Lung (tissue), 12 donors: Measurements from ENCODE around the gene OPCML. TPM values are rescaled to one million over a fixed set of nuclear protein-coding genes. Genes with fewer than 3 reads are reported as not detected.

Experiments
- ATAC-seq: fragments of 200-7000 bp; cut with Tn5 transposase; one replicate; pipeline ENCODE4 v1.9.1; 2020; ENCODE audit warnings: moderate number of reproducible peaks; ENCODE audit not compliant: insufficient read depth, low FRiP score
- DNase-seq, 3 donors: peaks; one replicate each; pipeline ENCODE4 v3.0.0-alpha.2; 2013 to 2017
- H3K27ac ChIP-seq, 2 donors: one replicate each; pipeline ENCODE4 v1.5.1; 2013; ENCODE audit warnings: mild to moderate bottlenecking in 2 of 2, moderate library complexity in 2 of 2, control low read depth in 1 of 2, inconsistent platforms in 1 of 2, low read depth in 1 of 2, low read length in 1 of 2
- H3K27me3 ChIP-seq, 3 donors: one replicate each; pipeline ENCODE4 v1.5.1; 2013; ENCODE audit warnings: low read length in 2 of 3; ENCODE audit not compliant: control insufficient read depth in 3 of 3, insufficient read depth in 3 of 3
- H3K36me3 ChIP-seq, 4 donors: one replicate each; pipeline ENCODE4 v1.5.1; 2013; ENCODE audit warnings: low read length in 4 of 4, mild to moderate bottlenecking in 1 of 4, moderate library complexity in 1 of 4; ENCODE audit not compliant: control insufficient read depth in 4 of 4, insufficient read depth in 4 of 4
- H3K4me1 ChIP-seq, 5 donors: one replicate each; pipeline ENCODE4 v1.5.1; 2013; ENCODE audit warnings: low read length in 5 of 5, mild to moderate bottlenecking in 2 of 5, moderate library complexity in 1 of 5; ENCODE audit not compliant: control insufficient read depth in 5 of 5, insufficient read depth in 5 of 5
- H3K4me3 ChIP-seq: one replicate; pipeline ENCODE4 v1.5.1; 2013; ENCODE audit warnings: mild to moderate bottlenecking, control low read depth, moderate library complexity
- H3K9ac ChIP-seq, 2 donors: one replicate each; pipeline ENCODE4 v1.5.1; 2013; ENCODE audit warnings: low read length in 2 of 2, control low read depth in 1 of 2; ENCODE audit not compliant: insufficient read depth in 1 of 2
- H3K9me3 ChIP-seq, 4 donors: one replicate each; pipeline ENCODE4 v1.5.1; 2013; ENCODE audit warnings: low read length in 3 of 4, mild to moderate bottlenecking in 1 of 4, moderate library complexity in 1 of 4; ENCODE audit not compliant: control insufficient read depth in 4 of 4, insufficient read depth in 3 of 4
- CTCF ChIP-seq: IDR thresholded peaks from 2 replicates; pipeline ENCODE4 v1.5.1; 2012; ENCODE audit warnings: mild to moderate bottlenecking; ENCODE audit errors: control extremely low read depth, extremely low read depth
- WGBS, 2 donors: extraction: QIAGEN DNeasy Blood & Tissue Kit; methylation state at CpG; one replicate each; pipeline ENCODE4 v1.1.7; 2013; 5-methylcytosine and 5-hydroxymethylcytosine counted together
- polyA plus RNA-seq, 2 donors: library from polyadenylated mRNA; stranded (reverse); fragments of 200-250 nt; gene quantifications; one replicate each; pipeline ENCODE4 v1.2.1, GENCODE V29; 2013
- total RNA-seq, 2 donors: library from RNA; depleted of rRNA in 1 of 2; stranded (reverse); fragments of >200 nt in 1 of 2; gene quantifications; one replicate each; pipeline ENCODE4 v1.2.1, GENCODE V29; 2014 to 2021
- donor health status: control.
- donor health status: control.
- donor health status: Bipolar disorder and iron deficiency.
- donor health status: healthy.
- donor health status: DM: yes; HTN: yes; CAD: no.

OPCML gene
- total and polyA plus RNA-seq, 4 donors = 0.49 to 0.74 TPM; not detected in 2

- H3K4me3 ChIP-seq = no peak overlapping the region
- ATAC-seq = no peak
These were observed 1067.4 kb downstream of the OPCML start for GRCh38 chr11:132464939-132465338.

GRCh38 chr11:132464003-132464342 is 1068.3 kb downstream of the OPCML start:
- peaks cover 0 to 2% (median 0%) of the 10 kb centered on the region in 4 donors for H3K9me3 ChIP-seq
- H3K36me3 ChIP-seq = no peaks in the 10 kb centered on the region
- 83 to 90% methylated on average over 1 of the region's 1 CpG for WGBS, 2 donors
- no peak overlapping the region for H3K27ac ChIP-seq
- DNase-seq (peak; percentile 91 to 97 (median 96)), ATAC-seq (no peak)
- peaks cover 0 to 2% (median 0%) of the 10 kb centered on the region in 3 donors for H3K27me3 ChIP-seq
- H3K4me3 ChIP-seq = no peak overlapping the region
- H3K9ac ChIP-seq = no peak overlapping the region
- no peaks in the 10 kb centered on the region for H3K4me1 ChIP-seq
- TF ChIP-seq CTCF = no peak

More at GRCh38 chr11:132464939-132465338, 1067.4 kb downstream of the OPCML start:
- WGBS, 2 donors = 81 to 84% methylated on average over 3 of the region's 3 CpGs
- Histone ChIP-seq H3K36me3 (no peaks in the 10 kb centered on the region), H3K9me3 (peaks cover 0 to 2% (median 0%) of the 10 kb centered on the region in 4 donors), H3K27ac (no peak overlapping the region), H3K27me3 (peaks cover 0 to 4% (median 0%) of the 10 kb centered on the region in 3 donors), H3K9ac (no peak overlapping the region), H3K4me1 (no peaks in the 10 kb centered on the region)
- no peak for DNase-seq
- TF ChIP-seq CTCF = no peak

- H3K4me1 ChIP-seq = no peaks in the 10 kb centered on the region
- H3K27ac ChIP-seq = no peak overlapping the region
- DNase-seq (no peak), ATAC-seq (no peak)
- no peak for TF ChIP-seq CTCF
- H3K4me3 ChIP-seq = no peak overlapping the region
- WGBS, 2 donors = 74 to 78% methylated on average over 3 of the region's 3 CpGs
- peaks cover 0 to 2% (median 0%) of the 10 kb centered on the region in 3 donors for H3K27me3 ChIP-seq
- H3K9ac ChIP-seq = no peak overlapping the region
- H3K9me3 ChIP-seq = peaks cover 0 to 2% (median 0%) of the 10 kb centered on the region in 4 donors
- no peaks in the 10 kb centered on the region for H3K36me3 ChIP-seq
These were observed 1068.9 kb downstream of the OPCML start for GRCh38 chr11:132463295-132464002.
